SKM-1 treated with dmso at 0.1 percent for 144 hours (cell line): ENCODE measurements around the gene NEDD4.
"Not testable (repeated sequence)": the region's sequence is repeated elsewhere in the genome, so short reads cannot be mapped to it uniquely, and the experiment has no call there.

Source experiments
- DNase-seq: peaks from one replicate; lab custom pipeline; 2025; ENCODE audit not compliant: unreplicated experiment; lab: John Stamatoyannopoulos, UW

The NEDD4 gene

DNA sequence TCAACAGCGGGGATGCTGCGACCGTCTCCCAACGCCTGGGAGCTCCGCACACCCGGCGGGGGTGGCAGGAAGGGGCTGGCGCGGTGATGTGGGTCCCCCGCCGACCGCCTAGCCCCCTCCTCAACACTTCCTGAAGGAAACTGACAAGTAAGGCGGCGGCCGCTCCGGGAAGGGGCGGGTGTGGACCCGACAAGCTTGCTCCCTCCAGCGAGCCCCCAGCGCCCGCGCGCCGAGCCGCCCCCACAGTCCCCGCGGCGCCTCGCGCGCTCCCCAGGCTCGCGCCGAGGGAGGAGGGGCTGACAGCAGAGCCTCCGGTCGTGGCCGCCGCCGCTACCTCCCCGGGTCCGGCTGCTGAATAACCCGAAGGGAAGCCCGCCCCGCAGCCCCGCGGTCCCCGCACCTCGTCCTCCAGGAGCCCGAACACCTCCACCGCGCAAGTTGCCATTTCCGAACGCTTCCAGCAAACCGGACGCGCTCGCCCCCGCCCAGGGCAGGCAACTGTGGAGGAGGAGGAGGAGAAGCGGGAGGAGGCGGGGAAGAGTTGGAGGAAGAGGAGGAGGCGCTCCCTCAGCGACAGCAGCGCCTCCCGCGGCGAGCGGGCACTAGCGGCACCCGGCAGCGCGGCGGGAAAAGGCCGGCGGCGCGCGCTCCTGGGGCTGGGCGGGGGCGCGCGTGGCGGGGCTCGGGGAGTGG lies at the start of gene NEDD4:
Gene NEDD4 (minus strand): TSS at position 502 of the 693 bp plus-strand sequence. CDS start 57 bp downstream, at position 445.
- peak; percentile 87 for DNase-seq

- DNase-seq = no peak
Measured at GRCh38 chr15:56042498-56042897, 49.1 kb upstream of the NEDD4 start.

GRCh38 chr15:56042031-56042430 lies 48.6 kb upstream of the NEDD4 start:
- no peak for DNase-seq

GRCh38 chr15:56040081-56041035 lies 46.9 kb upstream of the NEDD4 start:
- DNase-seq = no peak

DNA sequence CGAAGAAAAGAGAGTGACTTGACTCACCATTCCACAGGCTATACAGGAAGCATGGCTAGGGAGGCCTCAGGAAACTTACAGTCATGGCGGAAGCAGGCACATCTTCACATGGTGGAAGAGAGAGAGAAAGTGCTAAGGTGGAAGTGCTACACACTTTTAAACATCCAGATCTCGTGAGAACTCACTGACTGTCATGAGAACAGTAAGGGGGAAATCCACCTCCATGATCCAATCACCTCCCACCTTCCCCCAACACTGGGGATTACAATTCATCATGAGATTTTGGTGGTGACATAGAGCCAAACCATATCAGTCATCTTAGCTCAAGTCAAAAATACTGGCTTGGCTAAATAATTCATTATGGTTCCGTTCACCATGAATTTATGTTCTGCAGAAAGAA lies 45.3 kb upstream of the NEDD4 start:
- DNase-seq = no peak

GRCh38 chr15:56038015-56038414 lies 44.6 kb upstream of the NEDD4 start:
- peak; percentile 5 for DNase-seq

GRCh38 chr15:56036546-56037067 lies 43.2 kb upstream of the NEDD4 start:
- DNase-seq = no peak

DNA sequence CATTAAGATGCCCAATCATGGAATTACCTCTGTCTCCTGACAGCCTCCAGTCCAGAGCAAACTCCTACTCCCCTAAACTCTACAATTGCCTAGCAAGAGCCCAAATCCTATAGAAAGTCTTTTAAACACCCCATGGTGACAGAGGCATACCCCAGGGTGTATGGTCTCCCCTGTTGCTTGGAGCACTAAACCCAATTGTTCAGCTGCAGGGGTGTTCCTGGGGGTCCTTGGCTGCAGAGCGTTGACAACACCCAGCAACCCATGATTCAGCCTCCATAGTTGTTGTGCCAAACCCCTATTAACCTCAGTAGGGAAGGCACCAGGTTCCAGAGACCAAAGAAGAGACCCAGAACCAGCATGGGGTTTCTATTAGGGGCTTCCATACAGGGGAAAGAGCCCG lies 41.8 kb upstream of the NEDD4 start:
- no peak for DNase-seq

DNA sequence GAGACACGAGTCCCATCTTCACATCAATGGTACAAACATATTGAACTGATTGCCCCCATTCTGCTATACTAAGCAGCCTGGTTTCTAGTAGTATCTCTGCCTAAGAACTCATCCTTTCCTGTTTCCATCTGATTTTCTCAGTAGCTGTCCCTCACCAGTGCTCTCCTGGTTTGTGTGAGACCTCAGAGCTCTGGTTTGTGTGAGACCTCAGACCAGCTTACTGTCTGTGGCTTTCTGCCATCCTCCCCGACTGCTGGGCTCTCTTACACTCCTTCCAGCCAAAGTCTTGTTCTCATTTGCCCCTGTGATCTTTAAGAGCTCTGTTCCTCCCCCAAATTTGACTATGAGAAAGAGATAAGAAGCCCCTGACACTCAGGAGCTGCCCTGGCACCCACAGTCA lies 41.1 kb upstream of the NEDD4 start:
- DNase-seq = no peak

GRCh38 chr15:56032373-56032772 lies 39.0 kb upstream of the NEDD4 start:
- DNase-seq = no peak

DNA sequence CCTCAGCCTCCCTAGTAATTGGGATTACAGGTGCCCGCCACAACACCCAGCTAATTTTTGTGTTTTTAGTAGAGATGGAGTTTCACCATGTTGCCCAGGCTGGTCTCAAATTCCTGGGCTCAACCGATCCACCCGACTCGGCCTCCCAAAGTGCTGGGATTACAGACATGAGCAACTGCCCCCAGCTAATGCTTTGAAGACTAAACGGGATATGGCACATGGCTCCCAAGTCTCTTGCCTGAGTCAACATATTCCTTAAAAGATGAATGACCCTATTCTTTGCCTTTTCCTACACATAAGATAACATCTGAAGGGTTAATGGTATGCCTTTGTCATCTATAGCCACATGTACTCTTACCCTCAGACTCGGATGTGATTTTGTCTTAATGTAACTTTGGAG lies 38.4 kb upstream of the NEDD4 start:
- DNase-seq = no peak

- no peak for DNase-seq
Measured at GRCh38 chr15:56031402-56031801, 38.0 kb upstream of the NEDD4 start.

DNA sequence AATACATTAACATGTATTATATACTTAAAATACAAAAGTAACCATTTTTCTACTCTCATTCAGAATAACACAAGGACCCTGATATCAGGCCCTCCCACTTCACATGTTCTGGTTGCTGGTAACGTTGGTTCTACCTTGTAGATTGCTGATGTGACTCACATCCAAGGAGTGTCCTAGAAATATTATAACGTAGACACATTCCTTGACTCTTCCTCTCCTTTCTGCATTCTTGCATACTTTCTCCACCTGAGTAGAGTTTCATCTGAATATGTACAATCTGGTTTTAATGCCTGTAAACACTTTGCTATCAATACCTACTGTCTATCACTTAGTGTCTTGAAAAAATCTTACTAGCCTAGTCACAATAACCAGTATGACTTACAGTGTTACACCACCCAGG lies 35.0 kb upstream of the NEDD4 start:
- DNase-seq = no peak

GRCh38 chr15:56023160-56023559 lies 29.7 kb upstream of the NEDD4 start:
- DNase-seq = not testable (repeated sequence)

DNA sequence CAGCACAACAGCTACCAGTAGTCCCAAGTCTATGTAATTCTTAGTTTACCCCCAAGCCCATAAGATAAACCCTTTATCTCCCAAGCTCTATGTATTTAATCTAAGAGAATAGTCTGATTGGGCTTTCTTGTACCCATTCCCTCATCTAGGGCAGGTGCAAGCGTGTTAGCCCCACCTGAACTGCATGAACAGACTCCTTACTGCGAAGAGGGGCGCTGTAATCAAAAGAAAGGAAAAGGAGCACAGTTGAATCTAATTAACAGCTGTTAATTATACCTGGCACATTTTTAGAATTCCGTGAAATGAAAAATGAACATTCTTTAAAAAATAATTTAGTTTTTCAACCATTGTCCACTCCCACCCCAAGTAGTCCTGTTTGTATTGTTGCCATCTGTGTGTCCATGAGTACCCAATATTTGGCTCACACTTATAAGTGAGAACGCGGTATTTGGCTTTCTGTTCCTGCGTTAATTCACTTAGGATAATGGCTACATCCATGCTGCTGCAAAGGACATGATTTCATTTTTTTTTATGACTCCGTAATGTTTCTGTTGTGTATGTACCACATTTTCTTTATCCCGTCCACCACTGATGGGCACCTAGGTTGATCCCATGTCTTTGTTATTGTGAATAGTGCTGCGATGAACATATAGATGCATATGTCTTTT lies 26.5 kb upstream of the NEDD4 start:
- no peak for DNase-seq

GRCh38 chr15:56019060-56019793 lies 25.8 kb upstream of the NEDD4 start:
- DNase-seq = no peak

DNA sequence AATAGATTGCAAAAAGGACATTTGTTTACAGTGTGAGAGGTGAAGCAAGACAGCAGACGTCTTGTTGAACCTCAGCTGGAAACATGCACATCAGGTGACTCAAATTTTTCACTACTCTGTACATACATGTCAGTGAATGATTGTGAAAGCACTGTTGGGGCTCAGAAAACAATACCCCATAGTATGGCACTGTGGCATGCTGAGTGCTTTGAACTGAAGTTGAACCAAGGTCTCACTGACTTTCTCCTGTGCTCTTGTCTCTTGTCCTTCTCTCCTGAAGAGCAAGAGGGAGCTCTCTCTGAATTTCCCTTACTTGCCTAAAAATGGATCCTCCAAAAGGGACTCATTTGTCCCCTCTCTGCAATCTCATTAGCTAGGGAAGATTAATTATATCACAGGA lies 24.5 kb upstream of the NEDD4 start:
- no peak for DNase-seq

DNA sequence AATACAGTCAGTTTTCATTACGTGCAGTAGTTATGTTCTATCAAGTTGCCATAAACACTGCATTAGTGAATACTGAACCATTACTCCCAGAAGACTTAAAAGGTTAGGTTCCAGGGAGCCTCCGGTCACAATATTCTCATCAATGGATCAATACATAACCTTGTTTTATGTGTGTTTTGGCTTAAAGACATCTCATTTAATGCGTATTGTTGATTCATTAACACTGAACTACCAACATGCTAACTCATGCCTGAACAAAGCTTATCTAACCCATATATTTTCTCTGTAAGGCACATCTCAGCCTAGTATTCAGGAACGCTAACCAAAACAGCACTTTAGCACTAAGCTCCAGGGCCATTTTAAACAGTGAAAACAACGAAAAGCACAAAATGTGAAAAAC lies 24.1 kb upstream of the NEDD4 start:
- no peak for DNase-seq

DNA sequence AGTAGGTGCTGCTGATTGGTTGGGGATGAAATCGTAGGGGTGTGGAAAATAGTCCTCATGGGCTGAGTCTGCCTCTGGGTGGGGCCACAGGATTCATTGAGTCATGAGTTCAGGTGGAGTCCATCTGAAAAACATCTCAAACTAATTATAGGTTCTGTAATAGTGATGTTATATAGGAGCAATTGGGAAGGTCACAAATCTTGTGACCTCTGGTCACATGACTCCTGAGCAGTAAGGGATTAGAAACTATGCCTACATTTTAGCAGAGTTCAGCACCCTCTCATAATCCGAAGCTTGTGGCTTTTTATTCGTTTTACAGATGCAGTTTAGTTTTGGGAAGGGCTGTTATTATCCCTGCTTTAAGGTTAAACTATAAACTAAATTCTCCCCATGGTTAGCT lies 22.9 kb upstream of the NEDD4 start:
- DNase-seq = no peak

DNA sequence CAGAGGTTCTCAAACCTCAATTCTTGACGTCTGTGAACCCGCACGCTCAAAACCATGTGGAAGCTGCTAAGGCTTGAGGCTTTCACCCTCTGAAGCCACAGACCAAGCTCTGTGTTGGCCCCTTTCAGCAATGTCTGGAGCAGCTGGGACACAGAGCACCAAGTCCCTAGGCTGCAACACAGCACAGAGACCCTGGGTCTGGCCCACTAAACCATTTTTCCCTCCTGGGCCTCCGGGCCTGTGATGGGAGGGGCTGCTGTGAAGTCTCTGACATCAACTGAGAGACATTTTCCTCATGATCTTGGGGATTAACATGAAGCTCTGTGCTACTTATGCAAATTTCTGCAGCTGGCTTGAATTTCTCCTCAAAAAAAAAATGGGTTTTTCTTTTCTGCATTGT lies 21.3 kb upstream of the NEDD4 start:
- DNase-seq = no peak

DNA sequence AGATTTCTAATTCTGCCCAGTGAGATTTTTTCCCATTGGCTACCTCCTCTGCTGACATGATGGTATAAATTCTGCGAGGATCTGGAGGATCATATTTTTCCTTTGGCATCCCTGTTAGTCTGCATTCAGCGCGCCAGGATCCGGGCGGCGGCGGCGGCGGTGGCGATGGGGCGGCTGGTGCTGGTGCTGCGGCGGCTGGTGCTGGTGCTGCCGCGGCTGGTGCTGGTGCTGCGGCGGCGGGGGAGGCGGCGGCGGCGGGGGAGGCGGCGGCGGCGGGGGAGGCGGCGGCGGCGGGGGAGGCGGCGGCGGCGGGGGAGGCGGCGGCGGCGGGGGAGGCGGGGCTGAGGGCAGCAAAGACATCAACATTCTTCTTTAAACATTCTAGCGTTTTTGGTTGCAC lies 13.6 kb upstream of the NEDD4 start:
- not testable (repeated sequence) for DNase-seq
